ACC112 (cell line): ENCODE measurements around the gene TMEM109.

ENCODE experiments used
- H2AFZ ChIP-seq: fragments of 200-600 bp; sonication (generic); one replicate; pipeline ENCODE4 v1.6.0; 2017; ENCODE audit warnings: antibody characterized with exemption, low read length; ENCODE audit not compliant: unreplicated experiment
- H3K27ac ChIP-seq: fragments of 200-600 bp; sonication (generic); 2 replicates; pipeline ENCODE4 v1.5.1; 2014; ENCODE audit warnings: low read depth, mild to moderate bottlenecking, antibody characterized with exemption, low read length, moderate library complexity
- H3K27me3 ChIP-seq: fragments of 200-600 bp; sonication (generic); 2 replicates; pipeline ENCODE4 v1.6.1; 2014; ENCODE audit warnings: mild to moderate bottlenecking, antibody characterized with exemption, low read length, moderate library complexity, mixed read lengths; ENCODE audit not compliant: insufficient read depth
- H3K36me3 ChIP-seq: fragments of 200-600 bp; sonication (generic); 2 replicates; pipeline ENCODE4 v1.6.1; 2016; ENCODE audit warnings: mild to moderate bottlenecking, antibody characterized with exemption, low read length, moderate library complexity, mixed read lengths; ENCODE audit not compliant: insufficient read depth
- H3K4me1 ChIP-seq: fragments of 200-600 bp; sonication (generic); one replicate; pipeline ENCODE4 v1.6.1; 2016; ENCODE audit warnings: low read length, mixed read lengths; ENCODE audit not compliant: insufficient read depth, unreplicated experiment, control insufficient read depth
- H3K4me3 ChIP-seq: fragments of 200-600 bp; sonication (generic); 2 replicates; pipeline ENCODE4 v1.5.1; 2014; ENCODE audit warnings: mild to moderate bottlenecking, low read depth, low read length
- H3K79me2 ChIP-seq: fragments of 200-600 bp; sonication (generic); one replicate; pipeline ENCODE4 v1.6.0; 2016; ENCODE audit warnings: low read length; ENCODE audit not compliant: control insufficient read depth, unreplicated experiment, insufficient read depth

Gene TMEM109

DNA sequence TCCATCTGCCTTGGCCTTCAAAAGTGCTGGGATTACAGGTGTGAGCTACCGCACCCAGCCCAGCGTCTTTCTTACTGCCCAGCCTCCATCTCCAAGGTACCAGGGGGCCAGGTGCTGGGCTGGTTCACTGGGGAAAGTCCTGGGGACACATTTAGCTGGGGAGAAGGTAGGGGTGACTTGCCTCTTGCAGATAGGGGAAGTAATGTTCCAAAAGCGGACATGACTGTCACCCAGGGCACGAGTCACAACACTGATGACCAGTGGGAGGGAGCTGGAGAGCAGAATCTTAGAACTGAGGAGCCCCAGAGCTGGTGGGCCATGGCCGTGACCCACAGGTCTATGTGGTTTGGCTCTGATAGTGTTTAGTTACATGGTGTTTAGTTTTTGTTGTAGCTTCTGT, 40.5 kb downstream of the TMEM109 start:
- H3K27me3 ChIP-seq, result no peaks in the 10 kb centered on the region
- peaks cover 25% of the 10 kb centered on the region for H3K4me1 ChIP-seq
- H3K79me2 ChIP-seq, result peaks cover 11% of the 10 kb centered on the region
- H3K4me3 ChIP-seq, result no peak overlapping the region
- H3K36me3 ChIP-seq, result no peaks in the 10 kb centered on the region
- H3K27ac ChIP-seq, result no peak overlapping the region
- no peak overlapping the region for H2AFZ ChIP-seq

GRCh38 chr11:60955571-60955970, 41.6 kb downstream of the TMEM109 start:
- no peak overlapping the region for H3K4me3 ChIP-seq
- peaks cover 10% of the 10 kb centered on the region for H3K79me2 ChIP-seq
- H3K4me1 ChIP-seq, result peaks cover 22% of the 10 kb centered on the region
- no peak overlapping the region for H2AFZ ChIP-seq
- H3K36me3 ChIP-seq, result no peaks in the 10 kb centered on the region
- H3K27me3 ChIP-seq, result 0 out of 2 replicates have a peak, but pooled peaks cover under 1% of the 10 kb centered on the region
- H3K27ac ChIP-seq, result no peak overlapping the region

DNA sequence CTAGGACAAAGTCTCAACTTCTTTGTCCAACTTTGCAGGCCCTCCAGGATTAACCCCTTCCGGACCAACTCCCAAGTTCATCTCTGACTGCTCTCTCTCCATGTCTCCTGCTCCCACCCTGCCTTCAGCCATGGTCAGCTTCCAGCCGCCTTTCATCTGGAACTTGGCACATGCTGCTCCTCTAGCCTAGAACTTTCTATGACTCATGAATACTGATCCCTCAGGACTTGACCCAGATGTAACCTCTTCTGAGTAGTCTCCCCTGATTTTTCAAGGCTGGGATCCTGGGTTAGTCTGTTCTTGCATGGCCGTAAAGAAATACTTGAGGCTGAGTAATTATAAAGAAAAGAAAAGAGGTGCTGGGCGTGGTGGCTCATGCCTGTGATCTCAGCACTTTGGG, 43.2 kb downstream of the TMEM109 start:
- no peaks in the 10 kb centered on the region for H3K36me3 ChIP-seq
- peaks cover 22% of the 10 kb centered on the region for H3K4me1 ChIP-seq
- H2AFZ ChIP-seq, result no peak overlapping the region
- H3K27ac ChIP-seq, result peak overlapping the region; percentile 3; the same call in 1 of the 2 replicates
- no peak overlapping the region for H3K4me3 ChIP-seq
- no peaks in the 10 kb centered on the region for H3K79me2 ChIP-seq
- H3K27me3 ChIP-seq, result peaks cover 13% of the 10 kb centered on the region; the same call in 1 of the 2 replicates

DNA sequence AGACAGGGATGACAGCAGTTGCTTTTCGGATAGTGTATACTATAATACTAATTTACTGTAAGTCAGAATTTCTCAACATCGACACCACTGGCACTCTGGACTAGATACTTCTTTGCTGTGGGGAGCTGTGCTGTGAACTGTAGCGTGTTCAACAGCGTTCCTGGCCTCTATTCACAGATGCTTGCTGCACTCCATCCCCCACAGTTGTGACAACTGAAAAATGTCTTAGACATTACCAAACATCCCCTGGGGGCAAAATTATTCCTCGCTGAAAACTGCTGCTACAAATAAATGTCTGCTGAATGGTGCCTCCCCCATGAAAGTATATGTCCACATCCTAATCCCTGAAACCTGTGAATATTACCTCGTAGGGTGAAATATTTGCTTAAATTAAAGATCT, 45.5 kb downstream of the TMEM109 start:
- no peaks in the 10 kb centered on the region for H3K79me2 ChIP-seq
- no peaks in the 10 kb centered on the region for H3K36me3 ChIP-seq
- no peak overlapping the region for H3K4me3 ChIP-seq
- H3K27ac ChIP-seq, result no peak overlapping the region
- peaks cover 22% of the 10 kb centered on the region for H3K4me1 ChIP-seq
- H3K27me3 ChIP-seq, result peaks cover 19% of the 10 kb centered on the region
- no peak overlapping the region for H2AFZ ChIP-seq

DNA sequence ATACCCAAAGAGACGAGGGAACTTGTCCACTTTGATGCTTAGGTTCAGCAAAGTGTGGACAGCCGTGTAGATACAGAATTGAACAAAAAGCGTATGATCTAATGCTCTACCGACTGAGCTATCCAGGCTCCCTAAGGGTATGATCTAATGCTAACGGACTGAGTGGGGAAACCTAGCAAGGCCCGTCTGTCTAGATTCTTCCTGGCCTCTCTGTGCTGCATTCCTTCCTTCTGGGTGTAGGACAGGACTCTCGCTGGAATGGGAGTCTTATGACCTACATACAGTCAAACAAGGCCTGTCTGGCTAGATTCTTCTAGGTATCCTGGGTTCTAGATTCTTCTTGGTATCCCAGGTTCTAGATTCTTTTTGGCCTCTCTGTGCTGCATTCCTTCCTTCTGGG, 46.4 kb downstream of the TMEM109 start:
- H3K4me1 ChIP-seq, result peaks cover 22% of the 10 kb centered on the region
- H3K36me3 ChIP-seq, result no peaks in the 10 kb centered on the region
- peaks cover 19% of the 10 kb centered on the region for H3K27me3 ChIP-seq
- no peaks in the 10 kb centered on the region for H3K79me2 ChIP-seq
- no peak overlapping the region for H3K27ac ChIP-seq
- no peak overlapping the region for H3K4me3 ChIP-seq
- H2AFZ ChIP-seq, result no peak overlapping the region

DNA sequence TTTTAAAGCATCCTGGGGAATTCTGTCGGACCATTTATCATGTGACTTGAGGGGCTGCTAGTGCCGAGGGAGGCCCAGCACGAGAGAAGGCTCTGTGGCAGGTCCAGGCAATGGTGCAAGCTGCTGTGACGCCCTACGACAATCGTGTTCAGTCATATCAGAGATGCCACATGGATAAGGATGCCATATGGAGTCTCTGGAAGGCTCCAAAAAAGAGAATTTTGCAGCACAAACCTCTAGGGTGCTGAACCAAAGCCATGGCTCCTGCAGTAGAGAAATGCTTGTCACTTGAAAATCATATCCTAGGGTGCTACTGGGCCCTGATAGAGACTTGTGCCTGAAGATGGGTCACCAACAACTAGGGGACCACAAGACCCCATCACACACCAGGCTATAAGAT, 50.8 kb downstream of the TMEM109 start:
- H3K27ac ChIP-seq, result no peak overlapping the region
- peaks cover 45% of the 10 kb centered on the region for H3K27me3 ChIP-seq
- no peaks in the 10 kb centered on the region for H3K79me2 ChIP-seq
- H2AFZ ChIP-seq, result no peak overlapping the region
- H3K36me3 ChIP-seq, result no peaks in the 10 kb centered on the region
- no peak overlapping the region for H3K4me3 ChIP-seq
- H3K4me1 ChIP-seq, result no peaks in the 10 kb centered on the region

DNA sequence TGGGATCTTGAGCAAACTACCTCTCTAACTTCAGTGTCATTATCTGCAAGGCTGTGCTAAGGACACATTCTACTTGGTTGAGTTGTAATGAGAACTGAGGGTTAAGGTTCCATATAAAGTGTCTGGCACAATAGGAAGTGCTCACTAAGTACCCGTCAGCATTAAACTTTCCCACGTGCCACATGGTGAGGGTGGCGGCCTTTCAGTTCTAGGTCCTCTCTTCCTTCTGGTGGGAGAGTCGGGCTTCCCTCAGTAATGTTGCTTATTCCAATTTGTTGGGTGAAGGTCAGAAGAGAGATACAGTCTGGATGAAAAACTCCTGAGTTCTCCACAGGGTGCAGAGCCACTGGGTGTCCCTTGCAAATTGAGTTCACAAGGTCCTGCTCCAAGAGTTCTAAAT, 52.9 kb downstream of the TMEM109 start:
- Histone ChIP-seq H3K4me1 (no peaks in the 10 kb centered on the region), H2AFZ (no peak overlapping the region), H3K79me2 (no peaks in the 10 kb centered on the region), H3K27me3 (peaks cover 32% of the 10 kb centered on the region), H3K4me3 (no peak overlapping the region), H3K27ac (no peak overlapping the region), H3K36me3 (no peaks in the 10 kb centered on the region)

GRCh38 chr11:60968223-60968622, 54.3 kb downstream of the TMEM109 start:
- H3K4me3 ChIP-seq, result no peak overlapping the region

DNA sequence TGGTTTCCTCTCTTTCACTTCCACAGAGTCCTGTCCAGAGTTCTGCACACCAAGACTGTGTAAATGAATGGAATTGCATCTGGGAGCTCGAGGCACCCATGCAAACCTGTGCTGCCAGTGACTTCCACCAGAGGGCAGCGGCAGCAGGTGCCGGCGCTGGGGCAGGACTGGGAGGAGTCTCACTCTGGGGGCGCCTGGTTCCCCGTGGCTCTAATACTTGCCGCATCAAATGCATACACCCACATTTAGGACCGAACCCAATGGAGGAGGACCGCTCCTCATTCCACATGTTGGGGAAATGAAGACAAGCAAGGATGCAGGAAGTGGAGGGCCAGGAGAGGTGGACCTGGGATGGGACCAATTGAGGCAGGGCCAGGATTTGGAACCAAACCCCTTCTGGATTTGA, 56.4 kb downstream of the TMEM109 start:
- Histone ChIP-seq H3K4me3 (no peak overlapping the region), H3K27ac (no peak overlapping the region), H3K36me3 (no peaks in the 10 kb centered on the region), H2AFZ (no peak overlapping the region), H3K27me3 (peaks cover 30% of the 10 kb centered on the region), H3K4me1 (no peaks in the 10 kb centered on the region), H3K79me2 (no peaks in the 10 kb centered on the region)

More at GRCh38 chr11:60968223-60968622, 54.3 kb downstream of the TMEM109 start:
- no peaks in the 10 kb centered on the region for H3K36me3 ChIP-seq
- no peaks in the 10 kb centered on the region for H3K4me1 ChIP-seq
- H3K27me3 ChIP-seq, result peaks cover 29% of the 10 kb centered on the region
- no peaks in the 10 kb centered on the region for H3K79me2 ChIP-seq
- H2AFZ ChIP-seq, result no peak overlapping the region
- H3K27ac ChIP-seq, result no peak overlapping the region

- Histone ChIP-seq H2AFZ (no peak overlapping the region), H3K4me3 (no peak overlapping the region), H3K36me3 (no peaks in the 10 kb centered on the region)
Measured at GRCh38 chr11:60970890-60971289, 56.9 kb downstream of the TMEM109 start.

GRCh38 chr11:60971520-60971919, 57.6 kb downstream of the TMEM109 start, which contains the start of gene CD6:
CD6 (plus strand) TSS chr11:60971680; CDS start chr11:60971866, 186 bp downstream.
- no peaks in the 10 kb centered on the region for H3K79me2 ChIP-seq
- no peaks in the 10 kb centered on the region for H3K4me1 ChIP-seq
- no peak within 1 kb of the TSS for H3K4me3 ChIP-seq
- H3K36me3 ChIP-seq, result no peaks in the 10 kb centered on the region
- peaks cover 20% of the 10 kb centered on the region for H3K27me3 ChIP-seq
- no peak within 1 kb of the TSS for H2AFZ ChIP-seq
- H3K27ac ChIP-seq, result no peak within 1 kb of the TSS

More at GRCh38 chr11:60970890-60971289, 56.9 kb downstream of the TMEM109 start:
- H3K27me3 ChIP-seq, result peaks cover 25% of the 10 kb centered on the region
- H3K79me2 ChIP-seq, result no peaks in the 10 kb centered on the region
- no peak overlapping the region for H3K27ac ChIP-seq
- H3K4me1 ChIP-seq, result no peaks in the 10 kb centered on the region
